Neural crest cell (in vitro differentiated cells): ENCODE data around the gene CABP5. TPM values are rescaled to one million over a fixed set of nuclear protein-coding genes. Genes with fewer than 3 reads are reported as not detected.

Source experiments
- DNase-seq: peaks from one replicate; pipeline ENCODE4 v3.0.0; 2021; ENCODE audit warnings: low read depth, mixed read lengths, low spot score
- H3K27ac Mint-ChIP-seq: one replicate; pipeline ENCODE4 v1.8.0; 2021; ENCODE audit warnings: mild to moderate bottlenecking, mixed read lengths; ENCODE audit not compliant: unreplicated experiment
- H3K27me3 Mint-ChIP-seq: 2 replicates; pipeline ENCODE4 v1.8.0; 2021; ENCODE audit warnings: low read depth, mild to moderate bottlenecking, mixed read lengths
- H3K36me3 Mint-ChIP-seq: 2 replicates; pipeline ENCODE4 v1.8.0; 2021; ENCODE audit warnings: low read depth, mild to moderate bottlenecking, mixed read lengths
- H3K4me1 Mint-ChIP-seq: 2 replicates; pipeline ENCODE4 v1.8.0; 2021; ENCODE audit warnings: mixed read lengths
- H3K4me3 Mint-ChIP-seq: one replicate; pipeline ENCODE4 v1.8.0; 2021; ENCODE audit warnings: mild to moderate bottlenecking, mixed read lengths
- H3K9me3 Mint-ChIP-seq: 2 replicates; pipeline ENCODE4 v1.8.0; 2021; ENCODE audit warnings: mixed read lengths
- CTCF ChIP-seq: fragments of 200-600 bp; sonication (generic); conservative IDR thresholded peaks from 2 replicates; pipeline ENCODE4 v1.5.0; 2021; ENCODE audit warnings: antibody characterized with exemption, mild to moderate bottlenecking
- total RNA-seq: library from RNA; stranded (reverse); gene quantifications from 2 replicates; pipeline ENCODE4 v1.2.1, GENCODE V29; 2021

The CABP5 gene
- total RNA-seq, 1 donor from 2014 or later, result not detected

- no peaks in the 10 kb centered on the region for H3K4me1 Mint-ChIP-seq
- TF ChIP-seq CTCF, result no peak
- H3K4me3 Mint-ChIP-seq, result no peak within 1 kb of the TSS
- no peak for DNase-seq
- H3K27ac Mint-ChIP-seq, result no peak within 1 kb of the TSS
- H3K36me3 Mint-ChIP-seq, result no peaks in the 10 kb centered on the region
- peaks cover 38% of the 10 kb centered on the region for H3K27me3 Mint-ChIP-seq
- peaks cover 10% of the 10 kb centered on the region for H3K9me3 Mint-ChIP-seq
Measured at GRCh38 chr19:47994209-47994802, 49.6 kb downstream of the CABP5 start, which contains the start of gene ELSPBP1. Gene ELSPBP1 (plus strand): TSS chr19:47994632. CDS start chr19:48008668, 14,036 bp downstream.

- H3K4me1 Mint-ChIP-seq, result no peaks in the 10 kb centered on the region
- no peak for TF ChIP-seq CTCF
- no peak within 1 kb of the TSS for H3K27ac Mint-ChIP-seq
- H3K9me3 Mint-ChIP-seq, result peaks cover 10% of the 10 kb centered on the region
- DNase-seq, result no peak
- H3K27me3 Mint-ChIP-seq, result peaks cover 41% of the 10 kb centered on the region
- H3K36me3 Mint-ChIP-seq, result no peaks in the 10 kb centered on the region
- no peak within 1 kb of the TSS for H3K4me3 Mint-ChIP-seq
Measured at GRCh38 chr19:47992070-47992469, 51.8 kb downstream of the CABP5 start, which contains the start of gene BSPH1. Gene BSPH1 (minus strand): TSS chr19:47992170. CDS start chr19:47992081, 89 bp downstream.

GRCh38 chr19:47991191-47991808, 52.6 kb downstream of the CABP5 start:
- no peak for DNase-seq
- no peak for TF ChIP-seq CTCF
- Mint-ChIP-seq H3K27me3 (peaks cover 39% of the 10 kb centered on the region), H3K9me3 (peaks cover 5% of the 10 kb centered on the region), H3K27ac (no peak overlapping the region), H3K36me3 (no peaks in the 10 kb centered on the region), H3K4me1 (no peaks in the 10 kb centered on the region), H3K4me3 (no peak overlapping the region)

Other genes starting within 250 kb of the CABP5 start
- not detected in 2 replicates for gene TPRX1, start 239.5 kb downstream of the CABP5 start, total RNA-seq
- gene CRX, start 222.1 kb downstream of the CABP5 start, total RNA-seq, result not detected in 2 replicates
- gene TPRX2, start 184.8 kb downstream of the CABP5 start, total RNA-seq, result not detected in 2 replicates
- gene SULT2A1, start 157.8 kb downstream of the CABP5 start, total RNA-seq, result not detected in 2 replicates
- gene BSPH1, start 51.9 kb downstream of the CABP5 start, total RNA-seq, result not detected in 2 replicates
- not detected in 2 replicates for gene ELSPBP1, start 49.4 kb downstream of the CABP5 start, total RNA-seq
- gene PLA2G4C, start 66.7 kb upstream of the CABP5 start, total RNA-seq, result 1.1 and 2.0 TPM in 2 replicates
- 144 and 156 TPM in 2 replicates for gene LIG1, start 126.3 kb upstream of the CABP5 start, total RNA-seq
- gene ZSWIM9, start 126.6 kb upstream of the CABP5 start, total RNA-seq, result 11.2 and 13.4 TPM in 2 replicates
- gene CARD8, start 211.8 kb upstream of the CABP5 start, total RNA-seq, result 65.8 and 73.8 TPM in 2 replicates
- 9.8 and 11.2 TPM in 2 replicates for gene ZNF114, start 226.0 kb upstream of the CABP5 start, total RNA-seq